Astrocyte (in vitro differentiated cells and primary cell): ENCODE measurements around the gene TMEM130.

ENCODE experiments used
- CTCF ChIP-seq: IDR thresholded peaks from 2 replicates; pipeline ENCODE4 v1.5.1; 2011; ENCODE audit warnings: low read depth, mild to moderate bottlenecking, inconsistent platforms, low read length, moderate library complexity; ENCODE audit not compliant: insufficient read depth
- EZH2 ChIP-seq: IDR thresholded peaks from 2 replicates; pipeline ENCODE4 v1.6.1; 2012; ENCODE audit warnings: mild to moderate bottlenecking, low read length, inconsistent platforms; ENCODE audit not compliant: insufficient read depth

- TF ChIP-seq CTCF (no peak), EZH2 (no peak)
Observed at GRCh38 chr7:98869597-98870120, at the start of gene TMEM130.
